PC-3 (cell line): ENCODE results near the gene DPPA5. TPM values are rescaled to one million over a fixed set of nuclear protein-coding genes. Genes with fewer than 3 reads are reported as not detected.
"Not testable (repeated sequence)": the region's sequence is repeated elsewhere in the genome, so short reads cannot be mapped to it uniquely, and the experiment has no call there.

Source experiments
- ATAC-seq: fragments of 200-7000 bp; cut with Tn5 transposase; 2 replicates; pipeline ENCODE4 v1.9.1; 2020; ENCODE audit warnings: mild to moderate bottlenecking, moderate library complexity
- BruUV-seq: library from RNA; stranded (reverse); fragments of 400-500 nt; replicated peaks from 2 replicates; lab custom pipeline; 2021; lab: Mats Ljungman, UMichigan
- CTCF ChIA-PET: fragments of 300-600 bp; sonication (Branson Sonifier 250); formaldehyde crosslinking; loops from one replicate; lab custom pipeline; 2022; ENCODE audit warnings: antibody characterized with exemption; lab: Charles Lee
- POLR2A ChIA-PET: fragments of 300-600 bp; sonication (Branson Sonifier 250); formaldehyde crosslinking; loops from one replicate; lab custom pipeline; 2022; ENCODE audit warnings: antibody characterized with exemption; ENCODE audit not compliant: unreplicated experiment; lab: Charles Lee
- DNase-seq: peaks from one replicate; pipeline ENCODE4 v3.0.0-alpha.2; 2015
- H2AFZ ChIP-seq: fragments of 300-600 bp; sonication (generic); 2 replicates; pipeline ENCODE4 v1.6.0; 2016; ENCODE audit warnings: antibody characterized with exemption, low read length
- H3F3A ChIP-seq: fragments of 300-600 bp; sonication (generic); one replicate; pipeline ENCODE4 v1.6.0; 2017; ENCODE audit warnings: antibody characterized with exemption, low read length, control low read depth, mild to moderate bottlenecking; ENCODE audit not compliant: unreplicated experiment
- H3K27ac ChIP-seq: fragments of 300-600 bp; sonication (generic); 2 replicates; pipeline ENCODE4 v1.5.1; 2016; ENCODE audit warnings: mild to moderate bottlenecking, low read length
- H3K27me3 ChIP-seq: fragments of 300-600 bp; sonication (generic); 2 replicates; pipeline ENCODE4 v1.6.1; 2016; ENCODE audit warnings: low read length, mixed read lengths
- H3K36me3 ChIP-seq: fragments of 300-600 bp; sonication (generic); 2 replicates; pipeline ENCODE4 v1.6.1; 2016; ENCODE audit warnings: low read depth, mixed run types, low read length, mixed read lengths
- H3K4me1 ChIP-seq: fragments of 300-600 bp; sonication (generic); 2 replicates; pipeline ENCODE4 v1.5.1; 2016; ENCODE audit warnings: low read length; ENCODE audit not compliant: insufficient read depth
- H3K4me2 ChIP-seq: fragments of 300-600 bp; sonication (generic); 2 replicates; pipeline ENCODE4 v1.6.0; 2016; ENCODE audit warnings: low read length
- H3K4me3 ChIP-seq: fragments of 300-600 bp; sonication (generic); 2 replicates; pipeline ENCODE4 v1.5.1; 2016; ENCODE audit warnings: mild to moderate bottlenecking, low read length, mixed read lengths
- H3K79me2 ChIP-seq: fragments of 300-600 bp; sonication (generic); 2 replicates; pipeline ENCODE4 v1.6.1; 2017; ENCODE audit warnings: low read length, mixed read lengths
- H3K9ac ChIP-seq: fragments of 300-600 bp; sonication (generic); 2 replicates; pipeline ENCODE4 v1.6.0; 2016; ENCODE audit warnings: mild to moderate bottlenecking, low read length
- H3K9me2 ChIP-seq: fragments of 300-600 bp; sonication (generic); replicated peaks from 2 replicates; pipeline ENCODE4 v1.6.1; 2016; ENCODE audit warnings: mixed run types, low read length, mixed read lengths
- H3K9me3 ChIP-seq: fragments of 300-600 bp; sonication (generic); 2 replicates; pipeline ENCODE4 v1.6.1; 2016; ENCODE audit warnings: low read length, mixed read lengths
- H4K20me1 ChIP-seq: fragments of 300-600 bp; sonication (generic); 2 replicates; pipeline ENCODE4 v1.6.1; 2016; ENCODE audit warnings: low read length, mixed read lengths
- EZH2phosphoT487 ChIP-seq: fragments of 300-600 bp; sonication (generic); IDR thresholded peaks from 2 replicates; pipeline ENCODE4 v1.6.1; 2018; ENCODE audit warnings: mild to moderate bottlenecking, antibody characterized with exemption, low read length, borderline replicate concordance
- intact Hi-C: fragments of 100-400 bp; cut with micrococcal nuclease; formaldehyde crosslinking; loops from 2 replicates; pipeline ENCODE4 v1.9.0; 2023
- total RNA-seq: library from RNA; depleted of rRNA; stranded (reverse); fragments of >200 nt; gene quantifications from 2 replicates; pipeline ENCODE4 v1.2.3, GENCODE V29; 2014; rRNA removed
- TF ChIP-seq, protein P1 (sequence below): fragments of 300-600 bp; sonication (generic); conservative IDR thresholded peaks from 2 replicates; pipeline ENCODE4 v1.5.1; 2017; ENCODE audit warnings: antibody characterized with exemption, low read depth, mild to moderate bottlenecking, low read length

DPPA5 gene
- total RNA-seq, 1 experiment from 2014 or later: not detected

DNA sequence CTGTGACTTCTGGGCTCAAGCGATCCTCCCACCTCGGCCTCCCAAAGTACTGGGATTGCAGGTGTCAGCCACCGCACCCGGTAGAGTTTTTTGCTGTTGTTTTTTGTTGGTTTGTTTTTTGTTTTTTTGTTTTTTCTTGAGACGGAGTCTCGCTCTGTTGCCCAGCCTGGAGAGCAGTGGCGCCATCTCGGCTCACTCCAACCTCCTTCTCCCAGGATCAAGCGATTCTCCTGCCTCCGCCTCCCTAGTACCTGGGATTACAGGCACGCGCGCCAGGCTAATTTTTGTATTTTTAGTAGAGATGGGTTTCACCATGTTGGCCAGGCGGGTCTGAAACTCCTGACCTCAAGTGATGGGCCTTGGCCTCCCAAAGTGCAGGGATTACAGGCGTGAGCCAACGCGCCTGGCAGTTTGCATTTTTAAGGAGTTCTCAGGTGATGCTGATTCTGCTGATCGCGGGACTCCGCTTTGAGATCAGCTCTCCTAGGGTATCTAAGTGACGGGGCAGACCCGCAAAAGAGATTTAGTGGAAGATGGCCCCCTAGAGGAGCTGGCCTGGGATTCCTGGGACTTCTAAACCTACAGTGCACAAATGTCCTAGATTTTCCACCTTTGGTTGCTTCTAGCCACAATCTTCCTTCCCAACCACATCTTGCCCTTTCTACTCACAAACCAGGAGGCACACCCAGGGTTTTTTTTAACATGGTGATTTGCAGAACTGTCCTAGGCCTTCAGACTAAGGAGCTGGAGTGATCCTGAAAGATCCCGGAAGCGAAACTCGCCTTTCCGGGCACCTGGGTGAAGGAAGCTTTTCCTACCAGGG lies 45.2 kb downstream of the DPPA5 start:
- DNase-seq (peak; percentile 39), ATAC-seq (peak; percentile 47)
- H3K9ac ChIP-seq: peak overlapping the region; percentile 88
- peak overlapping the region; percentile 82 for H3K4me3 ChIP-seq
- intact Hi-C loops: no loop called here
- H3K36me3 ChIP-seq: no peaks in the 10 kb centered on the region
- H3K79me2 ChIP-seq: peaks cover 58% of the 10 kb centered on the region
- peak overlapping the region; percentile 66 for H3K27ac ChIP-seq
- BruUV-seq: no TSS peak
- peak overlapping the region; percentile 85 for H3K4me2 ChIP-seq
- peak overlapping the region; percentile 98 for H2AFZ ChIP-seq
- TF ChIP-seq, protein P1, sequence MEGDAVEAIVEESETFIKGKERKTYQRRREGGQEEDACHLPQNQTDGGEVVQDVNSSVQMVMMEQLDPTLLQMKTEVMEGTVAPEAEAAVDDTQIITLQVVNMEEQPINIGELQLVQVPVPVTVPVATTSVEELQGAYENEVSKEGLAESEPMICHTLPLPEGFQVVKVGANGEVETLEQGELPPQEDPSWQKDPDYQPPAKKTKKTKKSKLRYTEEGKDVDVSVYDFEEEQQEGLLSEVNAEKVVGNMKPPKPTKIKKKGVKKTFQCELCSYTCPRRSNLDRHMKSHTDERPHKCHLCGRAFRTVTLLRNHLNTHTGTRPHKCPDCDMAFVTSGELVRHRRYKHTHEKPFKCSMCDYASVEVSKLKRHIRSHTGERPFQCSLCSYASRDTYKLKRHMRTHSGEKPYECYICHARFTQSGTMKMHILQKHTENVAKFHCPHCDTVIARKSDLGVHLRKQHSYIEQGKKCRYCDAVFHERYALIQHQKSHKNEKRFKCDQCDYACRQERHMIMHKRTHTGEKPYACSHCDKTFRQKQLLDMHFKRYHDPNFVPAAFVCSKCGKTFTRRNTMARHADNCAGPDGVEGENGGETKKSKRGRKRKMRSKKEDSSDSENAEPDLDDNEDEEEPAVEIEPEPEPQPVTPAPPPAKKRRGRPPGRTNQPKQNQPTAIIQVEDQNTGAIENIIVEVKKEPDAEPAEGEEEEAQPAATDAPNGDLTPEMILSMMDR: peak; percentile 59
- TF ChIP-seq EZH2phosphoT487: no peak
- no peaks in the 10 kb centered on the region for H3K9me3 ChIP-seq
- ChIA-PET CTCF (interaction anchor here (1.1 to 1.2 kb wide), 2 partner anchors 18 to 23 kb away, joined by 3 to 6 read pairs; no protein-coding TSS in a partner anchor), POLR2A (no interaction called here)
- no peaks in the 10 kb centered on the region for H3F3A ChIP-seq
- no peaks in the 10 kb centered on the region for H3K9me2 ChIP-seq
- peaks cover 6% of the 10 kb centered on the region; the same call in 1 of the 2 replicates for H3K4me1 ChIP-seq
- no peaks in the 10 kb centered on the region for H3K27me3 ChIP-seq
- peaks cover 5% of the 10 kb centered on the region; the same call in 1 of the 2 replicates for H4K20me1 ChIP-seq

DNA sequence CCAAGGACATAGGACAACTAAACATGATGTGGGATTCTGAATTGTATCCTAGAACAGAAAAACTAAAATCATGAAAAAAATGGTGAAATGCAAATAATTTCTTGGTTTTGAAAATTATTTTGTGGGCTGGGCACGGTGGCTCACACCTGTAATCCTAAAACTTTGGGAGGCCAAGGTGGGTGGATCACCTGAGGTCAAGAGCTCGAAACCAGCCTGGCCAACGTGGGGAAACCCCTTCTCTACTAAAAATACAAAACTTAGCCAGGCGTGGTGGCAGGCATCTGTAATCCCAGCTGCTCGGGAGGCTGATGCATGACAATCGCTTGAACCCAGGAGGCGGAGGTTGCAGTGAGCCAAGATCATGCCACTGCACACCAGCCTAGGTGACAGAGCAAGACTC lies 50.3 kb downstream of the DPPA5 start:
- H3K27ac ChIP-seq, CTCF ChIA-PET, H3F3A ChIP-seq, H3K4me3 ChIP-seq, H3K36me3 ChIP-seq, H3K4me2 ChIP-seq, H3K9me2 ChIP-seq, H3K27me3 ChIP-seq, H3K9ac ChIP-seq, intact Hi-C loops, H2AFZ ChIP-seq, ATAC-seq, H4K20me1 ChIP-seq, H3K9me3 ChIP-seq, DNase-seq, POLR2A ChIA-PET, BruUV-seq, H3K4me1 ChIP-seq: not testable (repeated sequence)
- H3K79me2 ChIP-seq: peaks cover 90% of the 10 kb centered on the region

Other genes starting within 250 kb of the DPPA5 start
- 0.80 and 2.4 TPM in 2 replicates for gene KHDC1L, start 128.8 kb downstream of the DPPA5 start, total RNA-seq
- gene KHDC1, start 91.1 kb downstream of the DPPA5 start, total RNA-seq: 5.1 and 7.9 TPM in 2 replicates
- not detected in 2 replicates for gene KHDC3L, start 8.4 kb upstream of the DPPA5 start, total RNA-seq
- not detected in 2 replicates for gene OOEP, start 15.6 kb upstream of the DPPA5 start, total RNA-seq
- not detected in 2 replicates for gene DDX43, start 40.6 kb upstream of the DPPA5 start, total RNA-seq
- gene CGAS, start 98.0 kb upstream of the DPPA5 start, total RNA-seq: 18.7 and 19.4 TPM in 2 replicates
- gene MTO1, start 107.5 kb upstream of the DPPA5 start, total RNA-seq: 13.8 and 19.5 TPM in 2 replicates
- gene EEF1A1, start 166.8 kb upstream of the DPPA5 start, total RNA-seq: 5,206 and 6,057 TPM in 2 replicates